ENCODE measurements around the gene CACNA2D2. TPM values are rescaled to one million over a fixed set of nuclear protein-coding genes. Genes with fewer than 3 reads are reported as not detected.

Gene CACNA2D2
- total RNA-seq, 1 experiment from 2014 or later, result 22.0 TPM

GRCh38 chr3:50479523-50479922 is 23.9 kb downstream of the CACNA2D2 start:
- no peak overlapping the region; the same call in 1 of the 2 replicates for H3K27ac Mint-ChIP-seq
- CTCF ChIA-PET, result no interaction called here
- ATAC-seq, result no peak
- H3K9me3 Mint-ChIP-seq, result no peaks in the 10 kb centered on the region
- H3K4me1 Mint-ChIP-seq, result peaks cover 34% of the 10 kb centered on the region
- H3K4me3 Mint-ChIP-seq, result no peak overlapping the region
- H3K36me3 Mint-ChIP-seq, result peaks cover 3% of the 10 kb centered on the region; the same call in 1 of the 2 replicates
- no peak for DNase-seq (ENCODE audit: low spot score)
- POLR2A ChIA-PET, result no interaction called here
- TF ChIP-seq ATF6 (CRISPR knock-in tag; IDR thresholded peaks at IDR 0.05) (no peak), ZNF263 (CRISPR knock-in tag; IDR thresholded peaks at IDR 0.05; ENCODE audit: low read depth) (no peak), HMGXB4 (CRISPR knock-in tag; IDR thresholded peaks at IDR 0.05) (no peak), NFYB (CRISPR knock-in tag; conservative IDR thresholded peaks at IDR 0.05; ENCODE audit: low read depth) (no peak), ZNF423 (CRISPR knock-in tag; IDR thresholded peaks at IDR 0.05) (no peak), ZNF425 (CRISPR knock-in tag; conservative IDR thresholded peaks at IDR 0.05) (no peak), ZNF671 (CRISPR knock-in tag; IDR thresholded peaks at IDR 0.05) (no peak), JUN (CRISPR knock-in tag; IDR thresholded peaks at IDR 0.05) (no peak), CREB1 (CRISPR knock-in tag; IDR thresholded peaks at IDR 0.05) (no peak), ZNF281 (CRISPR knock-in tag; IDR thresholded peaks at IDR 0.05) (no peak), TEAD4 (CRISPR knock-in tag; IDR thresholded peaks at IDR 0.05) (no peak), MYBL2 (CRISPR knock-in tag; IDR thresholded peaks at IDR 0.05) (no peak)
- no peaks in the 10 kb centered on the region; the same call in 1 of the 2 replicates for H3K27me3 Mint-ChIP-seq (ENCODE audit: low read depth)

GRCh38 chr3:50478671-50479260 is 24.7 kb downstream of the CACNA2D2 start:
- peaks cover 29% of the 10 kb centered on the region for H3K4me1 Mint-ChIP-seq
- no peak for DNase-seq (ENCODE audit: low spot score)
- ATAC-seq, result no peak
- H3K4me3 Mint-ChIP-seq, result no peak overlapping the region
- ChIA-PET CTCF (no interaction called here), POLR2A (no interaction called here)
- H3K27ac Mint-ChIP-seq, result no peak overlapping the region; the same call in 1 of the 2 replicates
- no peaks in the 10 kb centered on the region; the same call in 1 of the 2 replicates for H3K27me3 Mint-ChIP-seq (ENCODE audit: low read depth)
- H3K36me3 Mint-ChIP-seq, result peaks cover 3% of the 10 kb centered on the region; the same call in 1 of the 2 replicates
- TF ChIP-seq ZNF396 (CRISPR knock-in tag; IDR thresholded peaks at IDR 0.05; ENCODE audit: borderline replicate concordance) (no peak), PRRX2 (CRISPR knock-in tag; IDR thresholded peaks at IDR 0.05) (no peak), HMGA2 (CRISPR knock-in tag; IDR thresholded peaks at IDR 0.05) (no peak), ATF1 (CRISPR knock-in tag; IDR thresholded peaks at IDR 0.05) (no peak), STAT6 (CRISPR knock-in tag; conservative IDR thresholded peaks at IDR 0.05; ENCODE audit: low read depth) (no peak)
- no peaks in the 10 kb centered on the region for H3K9me3 Mint-ChIP-seq
